Ishikawa (cell line): ENCODE results near the gene FOXO3.

Experiments
- CEBPB ChIP-seq: IDR thresholded peaks from 2 replicates; pipeline ENCODE4 v1.6.1; 2012
- CREB1 ChIP-seq: IDR thresholded peaks from 2 replicates; pipeline ENCODE4 v1.6.1; 2012; ENCODE audit warnings: low read depth
- EGR1 ChIP-seq: IDR thresholded peaks from 2 replicates; pipeline ENCODE4 v1.6.1; 2012
- EP300 ChIP-seq: IDR thresholded peaks from 2 replicates; pipeline ENCODE4 v1.6.1; 2012; ENCODE audit warnings: borderline replicate concordance
- MAX ChIP-seq: IDR thresholded peaks from 2 replicates; pipeline ENCODE4 v1.6.1; 2012
- RAD21 ChIP-seq: IDR thresholded peaks from 2 replicates; pipeline ENCODE4 v1.6.1; 2012; ENCODE audit warnings: low read depth
- TAF1 ChIP-seq: IDR thresholded peaks from 2 replicates; pipeline ENCODE4 v1.6.1; 2012; ENCODE audit warnings: low read depth, mild to moderate bottlenecking
- TCF12 ChIP-seq: IDR thresholded peaks from 2 replicates; pipeline ENCODE4 v1.6.1; 2012; ENCODE audit warnings: low read depth
- TEAD4 ChIP-seq: IDR thresholded peaks from 2 replicates; pipeline ENCODE4 v1.6.1; 2012
- USF1 ChIP-seq: IDR thresholded peaks from 2 replicates; pipeline ENCODE4 v1.6.1; 2012
- YY1 ChIP-seq: IDR thresholded peaks from 2 replicates; pipeline ENCODE4 v1.6.1; 2012; ENCODE audit warnings: low read depth

DNA sequence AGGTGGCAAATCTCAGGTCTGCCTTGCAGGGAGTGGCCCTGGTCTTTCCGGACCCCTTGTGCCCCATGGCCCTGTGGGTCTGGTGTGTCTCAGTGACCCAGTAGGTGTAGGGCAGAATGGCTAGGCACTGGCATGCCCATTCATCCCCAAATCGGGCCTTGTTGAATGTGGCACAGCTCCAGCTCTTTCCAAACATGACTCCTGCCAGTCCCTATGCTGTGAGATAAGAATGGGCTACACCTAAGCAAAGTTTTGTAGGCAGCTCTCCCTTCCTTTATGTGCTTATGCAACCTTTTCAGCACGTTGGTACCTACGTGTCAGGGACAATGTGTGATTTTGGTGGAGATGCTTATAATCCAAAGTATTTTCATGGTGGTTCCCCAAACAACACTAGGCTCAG, 33.9 kb downstream of the FOXO3 start:
- no peak for TF ChIP-seq TCF12
- no peak for TF ChIP-seq CEBPB
- TF ChIP-seq USF1: no peak
- no peak for TF ChIP-seq EP300
- no peak for TF ChIP-seq EGR1
- no peak for TF ChIP-seq RAD21
- TF ChIP-seq TAF1: no peak
- no peak for TF ChIP-seq MAX
- no peak for TF ChIP-seq YY1
- no peak for TF ChIP-seq TEAD4
- no peak for TF ChIP-seq CREB1
